ENCODE results near the gene PAM.
"Not testable (repeated sequence)": the region's sequence is repeated elsewhere in the genome, so short reads cannot be mapped to it uniquely, and the experiment has no call there.

The PAM gene

GRCh38 chr5:102751903-102752376, 3.2 kb upstream of the PAM start:
- DNase-seq, result not testable (repeated sequence)

- no peak for DNase-seq
Observed at GRCh38 chr5:102753889-102754766, 977 bp upstream of the PAM start.

GRCh38 chr5:102755686-102756371, 724 bp downstream of the PAM start:
- DNase-seq, result peak; percentile 24 to 39

GRCh38 chr5:102758576-102758975, 3.5 kb downstream of the PAM start:
- no peak for DNase-seq

- DNase-seq, result no peak
Observed at GRCh38 chr5:102759289-102759688, 4.2 kb downstream of the PAM start.

GRCh38 chr5:102759700-102760099, 4.6 kb downstream of the PAM start:
- DNase-seq, result no peak

GRCh38 chr5:102760815-102761214, 5.7 kb downstream of the PAM start:
- DNase-seq, result no peak

GRCh38 chr5:102762095-102762534, 7.0 kb downstream of the PAM start:
- DNase-seq, result no peak

- no peak for DNase-seq
Observed at GRCh38 chr5:102762562-102763227, 7.6 kb downstream of the PAM start.

GRCh38 chr5:102763734-102764133, 8.6 kb downstream of the PAM start:
- DNase-seq, result no peak

GRCh38 chr5:102764381-102765004, 9.4 kb downstream of the PAM start:
- DNase-seq, result no peak

GRCh38 chr5:102765350-102765749, 10.2 kb downstream of the PAM start:
- no peak for DNase-seq

- no peak for DNase-seq
Observed at GRCh38 chr5:102766295-102767090, 11.4 kb downstream of the PAM start.

- DNase-seq, result no peak
Observed at GRCh38 chr5:102767862-102768261, 12.8 kb downstream of the PAM start.

- no peak for DNase-seq
Observed at GRCh38 chr5:102770803-102771202, 15.7 kb downstream of the PAM start.

- no peak for DNase-seq
Observed at GRCh38 chr5:102771435-102771834, 16.3 kb downstream of the PAM start.

GRCh38 chr5:102772273-102772672, 17.2 kb downstream of the PAM start:
- DNase-seq, result peak; percentile 46 to 65

- DNase-seq, result no peak
Observed at GRCh38 chr5:102773133-102773532, 18.0 kb downstream of the PAM start.

- DNase-seq, result not testable (repeated sequence)
Observed at GRCh38 chr5:102775756-102776155, 20.7 kb downstream of the PAM start.

GRCh38 chr5:102777099-102777498, 22.0 kb downstream of the PAM start:
- no peak for DNase-seq

- DNase-seq, result no peak
Observed at GRCh38 chr5:102778478-102778877, 23.4 kb downstream of the PAM start.

- no peak for DNase-seq
Observed at GRCh38 chr5:102781359-102781758, 26.3 kb downstream of the PAM start.

All from inflammatory macrophage (primary cell).